Dedifferentiated amniotic fluid mesenchymal stem cell (primary cell): ENCODE measurements around the gene ADRM1.
A peak's percentile ranks its signal among the peaks of the same experiment; 100 is the strongest.

Experiments used
- DNase-seq: peaks from one replicate; pipeline ENCODE4 v3.0.0-alpha.2; 2016; ENCODE audit errors: extremely low spot score

The ADRM1 gene

DNA sequence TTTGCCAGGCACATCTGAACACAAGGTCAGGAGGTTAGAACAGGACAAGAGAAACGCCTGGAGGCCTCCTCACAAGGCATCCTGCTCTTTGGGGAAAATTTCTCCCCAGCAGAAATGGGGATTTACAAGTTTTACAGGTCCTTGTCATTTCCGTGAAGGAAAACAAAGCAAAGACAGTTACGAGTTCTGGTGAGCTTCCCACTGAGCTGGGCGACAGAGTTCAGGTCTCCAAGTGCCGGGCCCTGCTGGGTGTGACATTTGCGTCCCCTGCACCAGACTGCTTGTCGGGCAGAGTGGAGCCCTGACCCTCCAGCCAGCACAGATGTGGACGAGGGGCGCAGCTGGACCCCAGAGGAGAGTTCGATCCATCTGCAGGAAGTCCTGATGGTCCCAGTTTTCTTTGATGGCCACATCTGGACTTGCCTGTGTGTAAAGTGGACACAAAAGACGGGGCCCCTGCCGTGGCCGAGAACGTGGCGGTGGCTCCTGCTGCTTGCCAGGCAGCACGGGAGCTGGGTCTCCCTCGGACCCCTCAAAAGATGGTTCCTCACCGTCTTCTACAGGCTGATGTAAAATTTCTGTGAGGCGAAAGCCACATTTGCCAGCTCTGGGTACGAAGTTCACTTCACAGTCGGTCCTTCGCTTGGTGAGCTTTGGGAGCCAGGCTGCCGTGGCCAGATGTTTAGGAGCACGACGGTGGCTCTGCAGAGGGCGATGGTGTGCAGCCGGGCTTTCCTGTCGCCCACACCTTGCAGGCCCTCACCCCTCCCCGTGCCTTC, 5.2 kb upstream of the ADRM1 start:
- DNase-seq = no peak

DNA sequence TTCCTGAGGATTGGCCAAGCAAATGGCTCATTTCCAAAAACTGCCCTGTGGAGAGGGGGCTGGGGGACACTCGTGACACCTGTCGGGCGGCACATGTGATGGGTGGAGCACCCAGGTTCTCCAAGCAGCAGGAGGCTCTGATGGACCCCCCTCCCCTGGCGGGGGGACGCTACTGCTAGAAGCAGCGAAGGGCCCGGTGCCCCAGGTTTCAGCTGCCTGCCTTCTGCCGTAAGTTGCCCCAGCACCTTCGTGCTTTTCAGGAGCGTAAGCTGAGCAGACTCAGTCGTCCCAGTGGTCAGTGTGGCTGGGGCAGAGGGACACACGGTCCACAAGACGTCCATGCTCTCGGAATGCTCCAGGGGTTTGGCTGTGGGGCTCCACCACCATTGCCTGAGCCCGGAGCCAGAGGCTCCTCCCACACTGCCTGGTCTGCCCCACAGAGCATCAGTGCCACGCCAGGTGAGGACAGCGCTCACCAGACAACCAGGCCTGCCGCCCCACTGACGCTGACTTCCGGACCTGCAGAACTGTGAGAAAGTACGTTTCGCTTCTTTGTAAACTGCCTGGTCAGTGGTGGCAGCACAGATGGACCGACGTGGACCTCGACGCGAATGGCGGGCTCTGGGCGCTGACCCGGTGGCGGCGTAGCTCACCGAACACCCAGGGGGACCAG, 4.1 kb upstream of the ADRM1 start:
- no peak for DNase-seq

DNA sequence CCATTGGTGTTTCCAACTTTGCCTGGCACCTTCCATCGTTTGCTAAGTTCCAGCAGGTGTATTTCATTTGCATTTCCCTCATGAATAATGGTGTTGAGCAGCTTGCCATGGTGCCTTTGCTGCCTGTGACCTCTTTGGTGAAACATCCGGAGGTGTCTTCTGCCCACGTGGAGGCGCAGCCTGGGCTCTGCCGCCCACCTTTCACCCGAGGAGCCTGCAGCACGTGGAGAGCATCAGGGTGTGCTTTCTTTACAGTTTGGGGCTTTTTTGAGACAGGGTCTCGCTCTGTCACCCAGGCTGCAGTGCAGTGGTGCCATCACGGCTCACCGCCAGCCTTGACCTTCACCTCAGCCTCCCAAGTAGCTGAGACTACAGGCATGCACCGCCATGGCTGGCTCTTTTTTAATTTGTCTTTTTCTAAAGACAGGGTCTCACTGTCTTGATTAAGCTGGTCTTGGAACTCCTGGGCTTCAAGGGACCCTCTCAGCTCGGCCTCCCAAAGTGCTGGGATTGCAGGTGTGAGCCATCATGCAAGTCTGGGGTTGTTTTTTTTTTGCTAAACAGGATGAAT, 3.0 kb upstream of the ADRM1 start:
- no peak for DNase-seq

DNA sequence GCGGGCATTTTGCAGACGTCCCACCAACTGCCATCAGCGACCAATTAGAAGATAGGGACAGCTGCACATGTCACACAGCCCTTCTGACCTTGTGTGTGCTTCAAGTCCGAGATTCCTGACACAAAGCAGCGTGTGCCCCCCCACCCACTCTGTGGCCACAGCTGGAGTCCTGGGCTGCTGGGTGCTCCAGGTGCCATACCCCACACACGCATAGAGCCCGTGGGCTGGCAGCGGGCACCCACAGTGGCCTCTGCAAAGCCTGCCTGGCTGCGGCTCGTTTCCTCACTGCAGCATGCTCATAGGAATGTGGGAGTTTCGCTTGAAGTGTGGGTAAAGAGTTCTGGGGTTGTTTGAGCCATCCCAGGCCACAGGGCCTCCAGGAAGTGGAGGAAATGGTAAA, 2.5 kb upstream of the ADRM1 start:
- DNase-seq = no peak

GRCh38 chr20:62301111-62301668, 1.6 kb upstream of the ADRM1 start:
- no peak for DNase-seq

- peak; percentile 92 for DNase-seq
Measured at GRCh38 chr20:62301773-62302340, 940 bp upstream of the ADRM1 start.

GRCh38 chr20:62303062-62303339, 204 bp downstream of the ADRM1 start:
- DNase-seq = no peak

GRCh38 chr20:62303340-62304226, 786 bp downstream of the ADRM1 start:
- DNase-seq = no peak

GRCh38 chr20:62304331-62305148, 1.7 kb downstream of the ADRM1 start:
- DNase-seq = no peak

- DNase-seq = no peak
Measured at GRCh38 chr20:62305149-62305764, 2.5 kb downstream of the ADRM1 start.

DNA sequence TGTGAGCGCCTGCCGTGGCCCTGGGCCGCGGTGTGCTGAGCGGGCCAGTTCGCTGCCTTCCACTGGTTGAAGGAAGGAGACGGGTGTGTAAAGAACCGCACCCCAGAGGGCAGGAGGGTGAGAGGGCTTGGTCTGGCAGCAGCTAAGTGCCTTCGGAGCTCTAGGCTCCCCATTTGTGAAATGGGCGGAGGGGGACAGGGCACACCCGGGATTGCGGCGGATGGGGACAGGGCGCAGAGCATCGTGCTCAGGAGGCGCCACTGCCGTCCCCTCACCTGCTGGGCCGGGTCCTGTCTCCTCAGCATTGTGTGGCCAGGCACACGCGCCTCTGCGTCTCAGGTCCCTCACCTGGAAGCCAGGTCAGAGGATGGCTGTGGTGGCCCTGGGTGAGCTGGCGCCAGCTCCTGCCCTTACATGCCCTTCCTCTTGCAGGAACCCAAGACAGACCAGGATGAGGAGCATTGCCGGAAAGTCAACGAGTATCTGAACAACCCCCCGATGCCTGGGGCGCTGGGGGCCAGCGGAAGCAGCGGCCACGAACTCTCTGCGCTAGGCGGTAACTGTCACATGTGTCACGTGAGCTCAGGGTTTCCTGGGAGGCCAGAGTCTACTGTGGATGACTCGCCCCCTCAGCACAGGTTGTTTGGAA, 3.1 kb downstream of the ADRM1 start:
- DNase-seq = no peak

- no peak for DNase-seq
Measured at GRCh38 chr20:62306414-62307187, 3.8 kb downstream of the ADRM1 start.

GRCh38 chr20:62307226-62308101, 4.7 kb downstream of the ADRM1 start:
- no peak for DNase-seq

DNA sequence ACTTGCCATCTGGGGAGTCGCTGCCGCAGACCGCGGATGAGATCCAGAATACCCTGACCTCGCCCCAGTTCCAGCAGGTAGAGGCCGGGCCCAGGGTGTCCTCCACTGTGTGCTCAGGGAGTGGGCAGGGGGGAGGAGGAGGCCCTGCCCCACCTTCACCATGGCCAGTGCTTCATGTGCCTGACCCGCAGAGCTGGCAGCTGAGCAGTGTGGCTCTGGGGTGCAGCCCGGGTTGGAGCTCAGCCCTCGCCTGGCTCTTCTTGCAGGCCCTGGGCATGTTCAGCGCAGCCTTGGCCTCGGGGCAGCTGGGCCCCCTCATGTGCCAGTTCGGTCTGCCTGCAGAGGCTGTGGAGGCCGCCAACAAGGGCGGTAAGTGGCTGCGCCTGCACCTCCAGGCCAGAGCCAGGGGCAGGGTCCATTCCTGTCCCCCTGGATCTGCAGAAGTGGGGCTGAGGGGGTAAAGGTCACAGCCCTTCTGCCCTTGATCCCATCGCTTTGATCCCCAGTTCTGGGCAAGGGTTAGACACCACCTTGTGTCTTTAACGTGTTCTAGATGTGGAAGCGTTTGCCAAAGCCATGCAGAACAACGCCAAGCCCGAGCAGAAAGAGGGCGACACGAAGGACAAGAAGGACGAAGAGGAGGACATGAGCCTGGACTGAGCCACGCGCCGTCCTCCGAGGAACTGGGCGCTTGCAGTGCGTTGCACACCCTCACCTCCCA, 5.5 kb downstream of the ADRM1 start:
- DNase-seq = no peak

DNA sequence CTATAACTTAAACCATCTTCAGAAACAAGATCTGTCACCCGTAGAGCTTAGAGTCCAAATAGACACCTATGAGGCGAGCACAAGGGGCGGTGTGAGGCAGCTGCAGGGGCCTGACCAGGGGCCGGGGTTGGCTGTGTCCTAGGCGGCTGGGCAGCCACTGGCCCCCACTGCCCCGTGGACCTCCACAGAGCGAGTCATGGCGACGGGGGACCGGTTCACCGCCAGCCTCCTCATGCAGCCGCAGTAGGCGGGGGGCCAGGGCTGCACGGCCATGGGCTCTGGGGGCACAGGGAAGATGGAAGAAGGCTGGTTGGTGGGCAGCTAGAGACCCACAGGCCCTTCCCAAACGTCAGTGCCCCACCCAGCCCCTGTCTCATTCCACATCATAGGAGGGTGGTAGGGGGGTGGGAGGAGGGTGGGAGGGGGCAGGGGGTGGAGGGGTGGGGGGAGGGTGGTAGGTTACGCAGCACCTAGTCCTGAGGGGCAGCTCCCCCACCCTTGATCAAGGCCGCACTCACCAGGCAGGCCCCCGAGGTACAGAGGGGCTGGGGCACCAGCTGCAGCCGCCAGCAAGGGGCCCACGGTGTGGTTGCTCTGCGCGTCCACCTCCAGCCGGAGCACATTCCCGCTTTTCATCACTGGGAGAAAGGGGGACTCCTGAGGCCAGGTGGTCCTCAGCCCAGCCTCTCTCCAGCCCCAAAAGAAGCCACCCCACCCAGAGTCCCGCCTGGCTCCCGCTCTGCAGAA, 6.6 kb downstream of the ADRM1 start:
- DNase-seq = no peak

GRCh38 chr20:62309947-62310756, 7.4 kb downstream of the ADRM1 start:
- DNase-seq = no peak
